Psoas muscle (tissue), 8 donors: ENCODE measurements around the gene COL1A1. TPM values are rescaled to one million over a fixed set of nuclear protein-coding genes. Genes with fewer than 3 reads are reported as not detected.

Source experiments
- ATAC-seq, 4 donors: fragments of 200-7000 bp; cut with Tn5 transposase; one replicate each; pipeline ENCODE4 v1.9.1; 2020; ENCODE audit warnings: moderate library complexity in 3 of 4, mild to moderate bottlenecking in 2 of 4
- DNase-seq, 2 donors: peaks; one replicate each; pipeline ENCODE4 v3.0.0-alpha.2; 2020
- H3K27ac ChIP-seq: fragments of 200-600 bp; one replicate; pipeline ENCODE4 v1.8.0; 2022
- H3K27me3 ChIP-seq, 3 donors: fragments of 200-600 bp in 1 of 3; one replicate each; pipeline versions ENCODE4 v1.6.1 to v1.8.0; 2013 to 2022; ENCODE audit warnings: low read length in 2 of 3, mild to moderate bottlenecking in 2 of 3, moderate library complexity in 1 of 3; ENCODE audit not compliant: insufficient read depth in 3 of 3
- H3K36me3 ChIP-seq, 2 donors: fragments of 200-600 bp in 1 of 2; one replicate each; pipeline versions ENCODE4 v1.6.1 to v1.8.0; 2013 to 2022; ENCODE audit warnings: low read depth in 1 of 2, mild to moderate bottlenecking in 1 of 2, moderate library complexity in 1 of 2; ENCODE audit not compliant: insufficient read depth in 1 of 2
- H3K4me1 ChIP-seq: fragments of 200-600 bp; one replicate; pipeline ENCODE4 v1.8.0; 2022
- H3K4me3 ChIP-seq: fragments of 200-600 bp; one replicate; pipeline ENCODE4 v1.8.0; 2022; ENCODE audit warnings: mild to moderate bottlenecking
- H3K9me3 ChIP-seq: fragments of 200-600 bp; one replicate; pipeline ENCODE4 v1.8.0; 2022
- CTCF ChIP-seq: fragments of 200-600 bp; IDR thresholded peaks from one replicate; pipeline ENCODE4 v1.8.0; 2022; ENCODE audit warnings: antibody characterized with exemption
- WGBS, 3 donors: extraction: QIAGEN DNeasy Blood & Tissue Kit; methylation state at CpG; one replicate each; pipeline versions ENCODE4 v1.1.6 to v1.1.7; 2013; 5-methylcytosine and 5-hydroxymethylcytosine counted together
- intact Hi-C, 2 donors: fragments of 100-400 bp; cut with DNase I; formaldehyde crosslinking; loops; one replicate each; pipeline versions ENCODE4 v1.11.0 to v1.14.2; 2022
- polyA plus RNA-seq, 3 donors: library from polyadenylated mRNA; stranded (reverse); fragments of 200-250 nt; gene quantifications; one replicate each; pipeline ENCODE4 v1.2.3, GENCODE V29; 2013
- total RNA-seq, 4 donors: library from RNA; stranded (reverse); fragmentation: NEBNext Ultra II Directional in 2 of 4; extraction: Animal tissue kit (Norgen Biotek cat#: 25700) in 2 of 4; gene quantifications; one replicate each; pipeline versions ENCODE4 v1.2.1 to v1.2.4, GENCODE V29; 2021 to 2023
- donor health status: healthy with polysubstance abuse.
- donor health status: DM: no; HTN: no; CAD: no; lungs with moderate emphysema.
- donor health status: Bipolar disorder and iron deficiency.
- donor health status: healthy.
- donor health status: DM: yes; HTN: yes; CAD: no.
- donor health status: DM: no; HTN: no; CAD: no.
- donor health status: DM: no; HTN: no; CAD: no.
- donor health status: DM: yes; HTN: yes; CAD: no.

COL1A1 gene
- total and polyA plus RNA-seq, 7 donors = 2.3 to 46.6 (median 10.2) TPM

DNA sequence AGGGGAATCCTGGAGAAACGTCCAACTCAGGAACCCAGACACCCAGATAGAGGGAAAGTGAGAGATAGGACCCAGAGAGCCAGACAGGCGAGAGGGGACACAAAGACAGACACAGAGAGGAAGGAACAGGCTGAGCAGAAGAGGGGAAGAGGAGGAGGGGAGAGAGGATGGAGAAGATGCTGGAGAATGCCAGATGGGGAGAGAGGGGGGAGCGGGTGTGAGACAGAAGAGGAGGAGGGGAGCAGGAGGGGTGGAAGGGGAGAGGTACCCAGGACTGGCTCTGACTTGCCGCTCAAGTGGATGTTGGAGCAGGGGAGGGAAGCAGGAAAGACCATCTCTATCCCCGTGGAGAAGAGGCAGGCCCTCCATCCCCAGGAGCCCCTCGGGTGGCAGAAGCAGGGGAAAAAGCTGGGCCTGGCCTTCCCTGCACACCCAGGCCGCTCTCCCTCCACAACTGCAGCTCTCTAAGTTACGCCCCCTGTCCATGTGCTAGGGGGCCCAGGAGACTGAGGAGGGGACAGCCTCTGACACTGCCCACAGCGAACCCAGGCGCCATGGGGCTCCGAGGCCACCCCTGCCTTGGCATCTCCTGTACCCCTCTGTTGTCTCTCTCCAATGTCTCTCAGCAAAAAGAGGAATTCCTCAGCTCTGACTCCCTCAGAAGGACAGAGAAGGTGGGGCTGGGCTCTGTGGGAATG, 55.8 kb downstream of the COL1A1 start:
- H3K27me3 ChIP-seq = no peaks in the 10 kb centered on the region
- ATAC-seq (no peak), DNase-seq (peak in 1 of 2 donors; percentile 48)
- peak overlapping the region; percentile 16 for H3K4me3 ChIP-seq
- no peak for TF ChIP-seq CTCF
- 66 to 72% (median 71%) methylated on average over 10 to 11 of the region's 11 CpGs for WGBS, 3 donors
- intact Hi-C loops = loop anchor here in 1 of 2 donors (5.0 kb wide), 1 partner anchor 33 kb away; no protein-coding TSS in a partner anchor
- H3K27ac ChIP-seq = peak overlapping the region; percentile 36
- H3K36me3 ChIP-seq = peaks cover 7 to 46% of the 10 kb centered on the region in 2 donors
- H3K4me1 ChIP-seq = peaks cover 42% of the 10 kb centered on the region
- H3K9me3 ChIP-seq = no peaks in the 10 kb centered on the region

DNA sequence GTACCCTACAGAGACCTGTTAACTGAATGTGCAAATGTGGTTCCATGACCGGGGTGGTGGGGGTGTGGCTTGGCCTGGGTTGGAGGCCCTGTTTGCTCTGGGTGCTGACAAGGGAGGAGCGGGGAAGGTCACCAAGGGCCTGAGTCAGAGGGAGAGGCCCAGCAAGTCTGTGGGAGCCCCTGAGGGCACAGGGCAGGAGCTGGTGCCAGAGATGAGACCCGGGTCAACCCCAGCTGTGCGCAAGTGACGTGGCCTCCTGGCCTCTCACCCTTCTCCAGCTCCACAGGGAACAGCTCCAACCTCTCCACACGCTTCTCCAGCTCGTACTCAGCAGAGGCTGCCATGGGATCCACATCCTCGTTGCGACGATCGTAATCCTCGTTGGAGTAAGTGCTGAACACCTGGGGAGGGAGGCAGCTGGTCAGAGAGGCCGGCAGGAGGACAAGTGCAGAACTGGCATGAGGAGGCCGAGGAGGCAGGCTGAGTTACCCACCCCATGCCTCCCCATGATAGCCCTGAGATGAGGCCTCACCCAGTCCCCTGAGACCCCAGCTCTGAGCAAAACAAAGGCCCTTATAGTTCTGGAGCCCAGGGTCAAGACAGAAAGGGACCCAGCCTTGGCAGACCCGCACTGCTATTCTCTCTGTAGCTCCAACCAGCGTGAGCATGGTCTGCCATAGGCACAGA, 56.4 kb downstream of the COL1A1 start:
- H3K27me3 ChIP-seq = no peaks in the 10 kb centered on the region
- H3K9me3 ChIP-seq = no peaks in the 10 kb centered on the region
- ATAC-seq = no peak
- no peak for TF ChIP-seq CTCF
- H3K4me3 ChIP-seq = no peak overlapping the region
- H3K27ac ChIP-seq = peak overlapping the region; percentile 36
- DNase-seq = peak; percentile 72 to 85
- intact Hi-C loops = loop anchor here in 1 of 2 donors (5.0 kb wide), 1 partner anchor 33 kb away; no protein-coding TSS in a partner anchor
- H3K4me1 ChIP-seq = peaks cover 42% of the 10 kb centered on the region
- 36 to 54% (median 39%) methylated on average over 16 of the region's 16 CpGs for WGBS, 3 donors
- H3K36me3 ChIP-seq = peaks cover 7 to 52% of the 10 kb centered on the region in 2 donors

- Histone ChIP-seq H3K9me3 (no peaks in the 10 kb centered on the region), H3K4me3 (no peak overlapping the region), H3K36me3 (peaks cover 7 to 58% of the 10 kb centered on the region in 2 donors), H3K4me1 (peaks cover 42% of the 10 kb centered on the region), H3K27me3 (no peaks in the 10 kb centered on the region), H3K27ac (no peak overlapping the region)
- 70 to 84% (median 79%) methylated on average over 6 of the region's 6 CpGs for WGBS, 3 donors
- DNase-seq (no peak), ATAC-seq (no peak)
- no peak for TF ChIP-seq CTCF
- intact Hi-C loops = no loop called here
Observed at GRCh38 chr17:50144355-50144754, 57.1 kb downstream of the COL1A1 start.

DNA sequence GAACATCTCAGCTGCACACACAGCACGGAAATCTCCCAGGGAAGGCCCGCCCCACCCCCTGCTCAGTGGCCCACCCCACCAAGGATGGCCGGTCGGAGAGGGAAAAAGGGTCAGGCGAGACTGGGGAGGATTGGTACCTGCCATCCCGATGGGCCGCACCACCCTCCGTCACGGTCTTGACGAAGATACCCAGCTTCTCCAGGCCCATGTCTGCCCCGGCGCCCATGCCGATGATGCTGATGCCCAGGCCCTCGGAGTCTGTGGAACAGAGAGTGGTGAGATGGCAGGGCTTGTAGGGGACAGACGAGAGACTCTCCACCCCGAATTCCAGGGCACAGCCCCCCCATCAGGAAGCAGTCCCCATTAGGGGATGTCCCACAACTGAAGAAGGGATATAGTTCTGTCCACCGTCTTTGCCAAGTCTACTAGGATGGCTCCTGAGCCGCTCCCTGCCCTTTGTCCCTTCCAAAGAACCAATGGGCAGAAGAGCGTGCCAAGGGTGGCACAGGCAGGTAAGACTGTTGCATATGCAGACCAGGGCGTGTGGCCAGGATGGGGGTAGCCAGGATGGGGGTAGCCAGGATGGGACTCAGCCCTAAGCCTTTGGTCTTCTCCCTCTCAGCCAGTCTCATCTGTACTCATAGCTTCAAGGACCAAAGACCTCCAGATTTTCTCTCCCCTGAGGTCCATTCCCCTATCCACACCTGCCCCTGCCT, 57.8 kb downstream of the COL1A1 start:
- TF ChIP-seq CTCF = no peak
- H3K27me3 ChIP-seq = no peaks in the 10 kb centered on the region
- ATAC-seq (no peak), DNase-seq (peak in 1 of 2 donors; percentile 56)
- peaks cover 9 to 66% of the 10 kb centered on the region in 2 donors for H3K36me3 ChIP-seq
- H3K4me3 ChIP-seq = no peak overlapping the region
- H3K9me3 ChIP-seq = no peaks in the 10 kb centered on the region
- intact Hi-C loops = no loop called here
- peaks cover 36% of the 10 kb centered on the region for H3K4me1 ChIP-seq
- 87% methylated on average over 17 to 20 of the region's 20 CpGs for whole genome bisulfite sequencing, 3 donors
- no peak overlapping the region for H3K27ac ChIP-seq
